Esophagus squamous epithelium (tissue), 4 donors: ENCODE measurements around the gene ST8SIA2.

Experiments used
- POLR2A ChIP-seq, 4 donors: fragments of 450-650 bp; IDR thresholded peaks; one replicate each; pipeline ENCODE4 v1.6.1; 2017; ENCODE audit warnings: antibody characterized with exemption in 4 of 4, mild to moderate bottlenecking in 4 of 4, moderate library complexity in 3 of 4
- TF ChIP-seq, protein P1 (sequence below), 6 experiments: fragments of 450-650 bp in 4 of 6; fragments of 200-600 bp in 2 of 6; sonication (generic) in 2 of 6; IDR thresholded peaks; one replicate each; pipeline ENCODE4 v1.5.1; 2016 to 2019; ENCODE audit warnings: antibody characterized with exemption in 6 of 6, mild to moderate bottlenecking in 4 of 6, moderate library complexity in 4 of 6

DNA sequence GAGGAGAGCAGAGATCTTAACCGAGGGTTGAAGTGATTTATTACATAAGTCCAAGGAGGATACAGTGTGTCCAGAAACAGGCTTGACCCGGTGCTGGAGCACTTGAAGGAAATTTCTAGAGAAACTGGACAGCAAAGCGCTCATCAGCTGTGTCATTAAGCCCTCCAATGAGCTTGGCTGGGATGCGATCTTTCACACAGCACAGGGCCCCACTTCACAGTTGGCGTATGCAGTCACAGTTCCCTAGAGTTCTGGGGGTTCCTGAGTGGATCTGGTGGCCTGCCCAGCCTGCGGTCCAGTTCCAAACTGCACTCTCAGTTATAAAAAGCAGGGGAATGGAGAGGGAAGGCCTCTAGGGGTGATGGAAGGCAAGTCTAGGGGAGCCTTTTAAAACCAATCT lies 13.6 kb downstream of the ST8SIA2 start:
- TF ChIP-seq, protein P1, sequence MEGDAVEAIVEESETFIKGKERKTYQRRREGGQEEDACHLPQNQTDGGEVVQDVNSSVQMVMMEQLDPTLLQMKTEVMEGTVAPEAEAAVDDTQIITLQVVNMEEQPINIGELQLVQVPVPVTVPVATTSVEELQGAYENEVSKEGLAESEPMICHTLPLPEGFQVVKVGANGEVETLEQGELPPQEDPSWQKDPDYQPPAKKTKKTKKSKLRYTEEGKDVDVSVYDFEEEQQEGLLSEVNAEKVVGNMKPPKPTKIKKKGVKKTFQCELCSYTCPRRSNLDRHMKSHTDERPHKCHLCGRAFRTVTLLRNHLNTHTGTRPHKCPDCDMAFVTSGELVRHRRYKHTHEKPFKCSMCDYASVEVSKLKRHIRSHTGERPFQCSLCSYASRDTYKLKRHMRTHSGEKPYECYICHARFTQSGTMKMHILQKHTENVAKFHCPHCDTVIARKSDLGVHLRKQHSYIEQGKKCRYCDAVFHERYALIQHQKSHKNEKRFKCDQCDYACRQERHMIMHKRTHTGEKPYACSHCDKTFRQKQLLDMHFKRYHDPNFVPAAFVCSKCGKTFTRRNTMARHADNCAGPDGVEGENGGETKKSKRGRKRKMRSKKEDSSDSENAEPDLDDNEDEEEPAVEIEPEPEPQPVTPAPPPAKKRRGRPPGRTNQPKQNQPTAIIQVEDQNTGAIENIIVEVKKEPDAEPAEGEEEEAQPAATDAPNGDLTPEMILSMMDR (IDR thresholded peaks at IDR 0.05), result no peak
- no peak for TF ChIP-seq POLR2A (IDR thresholded peaks at IDR 0.05)
